ENCODE measurements around the gene SIX5. TPM values are rescaled to one million over a fixed set of nuclear protein-coding genes. Genes with fewer than 3 reads are reported as not detected.

Gene SIX5
- total and polyA plus RNA-seq, 4 donors: 2.7 to 9.9 (median 4.4) TPM

DNA sequence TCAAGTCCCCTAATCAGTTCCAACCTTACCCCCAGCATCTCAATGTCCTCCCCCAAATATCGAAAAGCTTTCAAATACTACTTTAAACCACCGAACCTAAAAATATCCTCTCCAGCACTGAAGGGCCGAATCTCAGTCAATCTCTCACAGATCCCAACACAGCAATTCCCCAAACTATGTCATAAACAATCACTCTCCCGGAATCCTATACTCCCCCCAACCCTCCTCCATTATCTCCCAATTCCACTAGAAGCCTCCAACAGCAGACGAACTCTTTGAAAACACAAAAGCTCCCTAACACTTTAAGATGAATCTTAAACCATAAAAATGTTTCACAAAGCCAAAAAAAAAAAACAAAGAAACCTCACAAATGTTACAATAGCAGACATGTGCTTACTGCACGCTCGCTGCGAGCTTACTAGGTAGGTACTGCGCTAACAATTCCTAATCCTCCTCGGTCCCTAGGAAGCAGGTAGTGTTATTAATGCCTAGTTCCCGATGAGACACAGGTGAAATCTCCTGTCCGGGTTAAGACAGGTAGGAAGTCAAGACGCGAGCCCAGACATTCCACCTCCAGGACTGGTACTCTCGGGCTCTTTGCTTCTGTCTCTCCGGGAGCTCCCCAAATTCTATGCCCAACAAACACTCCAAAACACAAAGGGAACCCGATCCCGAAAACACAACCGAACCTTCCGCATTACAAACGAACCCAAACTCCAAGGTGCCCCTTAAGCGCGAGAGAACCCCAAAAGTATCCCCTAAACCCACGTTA is 52.5 kb downstream of the SIX5 start:
- H3K4me1 ChIP-seq (ENCODE audit: control insufficient read depth in 4 of 4, insufficient read depth in 4 of 4, low read length in 3 of 4): peaks cover 3 to 25% (median 17%) of the 10 kb centered on the region in 4 donors
- 3% methylated on average over 24 of the region's 24 CpGs for WGBS
- no peak for TF ChIP-seq GABPA (IDR thresholded peaks at IDR 0.05 in 1 of 2, conservative IDR thresholded peaks at IDR 0.05 in 1 of 2)
- TF ChIP-seq, protein P1, sequence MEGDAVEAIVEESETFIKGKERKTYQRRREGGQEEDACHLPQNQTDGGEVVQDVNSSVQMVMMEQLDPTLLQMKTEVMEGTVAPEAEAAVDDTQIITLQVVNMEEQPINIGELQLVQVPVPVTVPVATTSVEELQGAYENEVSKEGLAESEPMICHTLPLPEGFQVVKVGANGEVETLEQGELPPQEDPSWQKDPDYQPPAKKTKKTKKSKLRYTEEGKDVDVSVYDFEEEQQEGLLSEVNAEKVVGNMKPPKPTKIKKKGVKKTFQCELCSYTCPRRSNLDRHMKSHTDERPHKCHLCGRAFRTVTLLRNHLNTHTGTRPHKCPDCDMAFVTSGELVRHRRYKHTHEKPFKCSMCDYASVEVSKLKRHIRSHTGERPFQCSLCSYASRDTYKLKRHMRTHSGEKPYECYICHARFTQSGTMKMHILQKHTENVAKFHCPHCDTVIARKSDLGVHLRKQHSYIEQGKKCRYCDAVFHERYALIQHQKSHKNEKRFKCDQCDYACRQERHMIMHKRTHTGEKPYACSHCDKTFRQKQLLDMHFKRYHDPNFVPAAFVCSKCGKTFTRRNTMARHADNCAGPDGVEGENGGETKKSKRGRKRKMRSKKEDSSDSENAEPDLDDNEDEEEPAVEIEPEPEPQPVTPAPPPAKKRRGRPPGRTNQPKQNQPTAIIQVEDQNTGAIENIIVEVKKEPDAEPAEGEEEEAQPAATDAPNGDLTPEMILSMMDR (IDR thresholded peaks at IDR 0.05; ENCODE audit: low read depth, low read length, missing input control): no peak
- TF ChIP-seq, protein P2, sequence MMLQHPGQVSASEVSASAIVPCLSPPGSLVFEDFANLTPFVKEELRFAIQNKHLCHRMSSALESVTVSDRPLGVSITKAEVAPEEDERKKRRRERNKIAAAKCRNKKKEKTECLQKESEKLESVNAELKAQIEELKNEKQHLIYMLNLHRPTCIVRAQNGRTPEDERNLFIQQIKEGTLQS (IDR thresholded peaks at IDR 0.05): no peak
- TF ChIP-seq, protein P3, sequence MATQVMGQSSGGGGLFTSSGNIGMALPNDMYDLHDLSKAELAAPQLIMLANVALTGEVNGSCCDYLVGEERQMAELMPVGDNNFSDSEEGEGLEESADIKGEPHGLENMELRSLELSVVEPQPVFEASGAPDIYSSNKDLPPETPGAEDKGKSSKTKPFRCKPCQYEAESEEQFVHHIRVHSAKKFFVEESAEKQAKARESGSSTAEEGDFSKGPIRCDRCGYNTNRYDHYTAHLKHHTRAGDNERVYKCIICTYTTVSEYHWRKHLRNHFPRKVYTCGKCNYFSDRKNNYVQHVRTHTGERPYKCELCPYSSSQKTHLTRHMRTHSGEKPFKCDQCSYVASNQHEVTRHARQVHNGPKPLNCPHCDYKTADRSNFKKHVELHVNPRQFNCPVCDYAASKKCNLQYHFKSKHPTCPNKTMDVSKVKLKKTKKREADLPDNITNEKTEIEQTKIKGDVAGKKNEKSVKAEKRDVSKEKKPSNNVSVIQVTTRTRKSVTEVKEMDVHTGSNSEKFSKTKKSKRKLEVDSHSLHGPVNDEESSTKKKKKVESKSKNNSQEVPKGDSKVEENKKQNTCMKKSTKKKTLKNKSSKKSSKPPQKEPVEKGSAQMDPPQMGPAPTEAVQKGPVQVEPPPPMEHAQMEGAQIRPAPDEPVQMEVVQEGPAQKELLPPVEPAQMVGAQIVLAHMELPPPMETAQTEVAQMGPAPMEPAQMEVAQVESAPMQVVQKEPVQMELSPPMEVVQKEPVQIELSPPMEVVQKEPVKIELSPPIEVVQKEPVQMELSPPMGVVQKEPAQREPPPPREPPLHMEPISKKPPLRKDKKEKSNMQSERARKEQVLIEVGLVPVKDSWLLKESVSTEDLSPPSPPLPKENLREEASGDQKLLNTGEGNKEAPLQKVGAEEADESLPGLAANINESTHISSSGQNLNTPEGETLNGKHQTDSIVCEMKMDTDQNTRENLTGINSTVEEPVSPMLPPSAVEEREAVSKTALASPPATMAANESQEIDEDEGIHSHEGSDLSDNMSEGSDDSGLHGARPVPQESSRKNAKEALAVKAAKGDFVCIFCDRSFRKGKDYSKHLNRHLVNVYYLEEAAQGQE (IDR thresholded peaks at IDR 0.05): no peak
- no peak for TF ChIP-seq SP1 (IDR thresholded peaks at IDR 0.05)
- TF ChIP-seq ZBTB33 (IDR thresholded peaks at IDR 0.05): no peak
- peaks cover 0 to 15% (median 8%) of the 10 kb centered on the region in 4 donors for H3K36me3 ChIP-seq (ENCODE audit: control insufficient read depth in 4 of 4, insufficient read depth in 3 of 4, low read depth in 1 of 4, low read length in 3 of 4)
- H3K9me3 ChIP-seq (ENCODE audit: control insufficient read depth in 4 of 4, low read length in 3 of 4): no peaks in the 10 kb centered on the region
- H3K9ac ChIP-seq (ENCODE audit: low read depth in 1 of 2, low read length in 2 of 2): peak overlapping the region; percentile 87 to 100
- H3K4me3 ChIP-seq (ENCODE audit: low read depth in 1 of 3, low read length in 3 of 3): peak overlapping the region; percentile 55 to 84 (median 60)
- H3K27ac ChIP-seq (ENCODE audit: low read depth in 1 of 2, low read length in 2 of 2): peak overlapping the region; percentile 84 to 91
- peak; percentile 49 for DNase-seq (ENCODE audit: low spot score)
- no peaks in the 10 kb centered on the region for H3K27me3 ChIP-seq (ENCODE audit: control insufficient read depth in 4 of 4, insufficient read depth in 4 of 4, low read length in 3 of 4)

DNA sequence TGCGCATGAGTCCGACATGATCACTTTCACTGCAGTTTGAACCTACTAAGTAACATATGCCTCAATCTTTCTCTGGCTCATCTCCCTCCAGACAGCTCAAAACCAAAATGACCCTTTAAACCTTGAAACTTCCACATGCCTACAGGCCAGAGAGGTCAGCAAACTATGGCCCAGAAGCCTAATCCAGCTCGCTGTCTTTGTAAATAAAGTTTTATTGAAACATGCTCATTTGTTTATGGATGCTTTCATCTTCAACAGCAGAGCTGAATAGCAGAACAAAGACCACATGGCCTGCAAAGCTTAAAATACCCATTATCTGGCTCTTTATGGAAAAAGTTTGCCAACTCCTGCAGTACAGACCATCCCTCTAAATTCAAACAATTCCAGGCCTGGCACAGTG is 53.9 kb downstream of the SIX5 start:
- no peaks in the 10 kb centered on the region for H3K27me3 ChIP-seq (ENCODE audit: control insufficient read depth in 4 of 4, insufficient read depth in 4 of 4, low read length in 3 of 4)
- H3K27ac ChIP-seq (ENCODE audit: low read depth in 1 of 2, low read length in 2 of 2): no peak overlapping the region
- H3K9ac ChIP-seq (ENCODE audit: low read depth in 1 of 2, low read length in 2 of 2): no peak overlapping the region
- TF ChIP-seq GABPA (IDR thresholded peaks at IDR 0.05 in 1 of 2, conservative IDR thresholded peaks at IDR 0.05 in 1 of 2) (no peak), RXRA (IDR thresholded peaks at IDR 0.05) (peak in 1 of 2 donors; percentile 30)
- TF ChIP-seq, protein P3 (IDR thresholded peaks at IDR 0.05): no peak
- H3K9me3 ChIP-seq (ENCODE audit: control insufficient read depth in 4 of 4, low read length in 3 of 4): no peaks in the 10 kb centered on the region
- no peak for DNase-seq (ENCODE audit: low spot score)
- peaks cover 3 to 21% (median 11%) of the 10 kb centered on the region in 4 donors for H3K4me1 ChIP-seq (ENCODE audit: control insufficient read depth in 4 of 4, insufficient read depth in 4 of 4, low read length in 3 of 4)
- H3K36me3 ChIP-seq (ENCODE audit: control insufficient read depth in 4 of 4, insufficient read depth in 3 of 4, low read depth in 1 of 4, low read length in 3 of 4): peaks cover 0 to 16% (median 9%) of the 10 kb centered on the region in 4 donors
- no peak overlapping the region for H3K4me3 ChIP-seq (ENCODE audit: low read depth in 1 of 3, low read length in 3 of 3)
- WGBS: 82% methylated on average over 3 of the region's 3 CpGs

Other genes starting within 250 kb of the SIX5 start
- 1 to 10 TPM; 3.8 to 6.7 TPM for gene OPA3, start 184.4 kb downstream of the SIX5 start, total RNA-seq
- gene OPA3, start 184.4 kb downstream of the SIX5 start, polyA plus RNA-seq: 1 to 10 TPM; 5.8 to 9.4 TPM
- gene GPR4, start 167.0 kb downstream of the SIX5 start, total RNA-seq: under 1 TPM; 0.37 to 0.84 TPM
- 1 to 10 TPM; 1.1 to 1.9 TPM for gene GPR4, start 167.0 kb downstream of the SIX5 start, polyA plus RNA-seq
- 1 to 10 TPM; 8.5 to 9.5 TPM for gene EML2, start 129.9 kb downstream of the SIX5 start, total RNA-seq
- gene EML2, start 129.9 kb downstream of the SIX5 start, polyA plus RNA-seq: 10 to 100 TPM in 1 of 2 donors, 1 to 10 TPM in 1; 1.1 to 10.4 TPM
- under 1 TPM; 0.05 to 0.50 TPM for gene GIPR, start 101.0 kb downstream of the SIX5 start, total RNA-seq
- gene GIPR, start 101.0 kb downstream of the SIX5 start, polyA plus RNA-seq: under 1 TPM; 0.06 to 0.08 TPM
- gene SNRPD2, start 77.3 kb downstream of the SIX5 start, total RNA-seq: 10 to 100 TPM; 38.6 to 71.9 TPM
- 100 to 1,000 TPM; 109 to 175 TPM for gene SNRPD2, start 77.3 kb downstream of the SIX5 start, polyA plus RNA-seq
- 1 to 10 TPM; 3.7 to 6.1 TPM for gene QPCTL, start 76.6 kb downstream of the SIX5 start, total RNA-seq
- gene QPCTL, start 76.6 kb downstream of the SIX5 start, polyA plus RNA-seq: 1 to 10 TPM; 2.9 to 4.5 TPM
- 1 to 10 TPM; 2.9 to 4.2 TPM for gene FBXO46, start 38.4 kb downstream of the SIX5 start, total RNA-seq
- 1 to 10 TPM; 1.2 to 4.5 TPM for gene FBXO46, start 38.4 kb downstream of the SIX5 start, polyA plus RNA-seq
- not detected for gene MEIOSIN, start 35.8 kb downstream of the SIX5 start, total RNA-seq
- gene MEIOSIN, start 35.8 kb downstream of the SIX5 start, polyA plus RNA-seq: not detected
- 10 to 100 TPM in 1 of 2 donors, 1 to 10 TPM in 1; 6.4 to 12.5 TPM for gene DMPK, start 13.2 kb upstream of the SIX5 start, total RNA-seq
- gene DMPK, start 13.2 kb upstream of the SIX5 start, polyA plus RNA-seq: 1 to 10 TPM; 1.8 to 5.9 TPM
- 10 to 100 TPM; 11.3 to 14.6 TPM for gene DMWD, start 23.6 kb upstream of the SIX5 start, total RNA-seq
- 1 to 10 TPM; 3.7 to 6.5 TPM for gene DMWD, start 23.6 kb upstream of the SIX5 start, polyA plus RNA-seq
- gene RSPH6A, start 46.1 kb upstream of the SIX5 start, total RNA-seq: under 1 TPM in 1 of 2 donors, not detected in 1; 0.08 TPM
- gene RSPH6A, start 46.1 kb upstream of the SIX5 start, polyA plus RNA-seq: not detected
- 10 to 100 TPM; 22.2 to 26.1 TPM for gene SYMPK, start 93.9 kb upstream of the SIX5 start, total RNA-seq
- gene SYMPK, start 93.9 kb upstream of the SIX5 start, polyA plus RNA-seq: 10 to 100 TPM in 1 of 2 donors, 1 to 10 TPM in 1; 5.5 to 26.0 TPM
- gene FOXA3, start 95.1 kb upstream of the SIX5 start, total RNA-seq: 10 to 100 TPM; 12.3 to 30.8 TPM
- gene FOXA3, start 95.1 kb upstream of the SIX5 start, polyA plus RNA-seq: 10 to 100 TPM; 11.5 to 37.1 TPM
- 10 to 100 TPM; 16.5 to 16.8 TPM for gene IRF2BP1, start 116.9 kb upstream of the SIX5 start, total RNA-seq
- 10 to 100 TPM in 1 of 2 donors, 1 to 10 TPM in 1; 4.9 to 16.3 TPM for gene IRF2BP1, start 116.9 kb upstream of the SIX5 start, polyA plus RNA-seq
- 1 to 10 TPM in 1 of 2 donors, under 1 TPM in 1; 0.70 to 1.8 TPM for gene MYPOP, start 133.4 kb upstream of the SIX5 start, total RNA-seq
- 1 to 10 TPM in 1 of 2 donors, under 1 TPM in 1; 0.90 to 3.0 TPM for gene MYPOP, start 133.4 kb upstream of the SIX5 start, polyA plus RNA-seq
- gene NANOS2, start 145.5 kb upstream of the SIX5 start, total RNA-seq: not detected
- not detected for gene NANOS2, start 145.5 kb upstream of the SIX5 start, polyA plus RNA-seq
- gene NOVA2, start 204.6 kb upstream of the SIX5 start, total RNA-seq: 1 to 10 TPM in 1 of 2 donors, under 1 TPM in 1; 0.47 to 1.6 TPM
- under 1 TPM; 0.31 to 0.37 TPM for gene NOVA2, start 204.6 kb upstream of the SIX5 start, polyA plus RNA-seq
- 1 to 10 TPM; 2.6 to 3.1 TPM for gene CCDC61, start 226.2 kb upstream of the SIX5 start, total RNA-seq
- 1 to 10 TPM; 1.7 to 6.3 TPM for gene CCDC61, start 226.2 kb upstream of the SIX5 start, polyA plus RNA-seq

Measured in liver (tissue), 9 donors.